HG02973 (cell line): Measurements from ENCODE around the gene GAD1.

Experiments
- ATAC-seq: cut with Tn5 transposase; IDR thresholded peaks from one replicate; pipeline ENCODE4 v1.9.1; 2021; ENCODE audit warnings: moderate library complexity; ENCODE audit not compliant: unreplicated experiment

GAD1 gene

GRCh38 chr2:170891893-170892292, 75.2 kb downstream of the GAD1 start:
- no peak for ATAC-seq

- ATAC-seq = no peak
Observed at GRCh38 chr2:170892391-170892951, 75.8 kb downstream of the GAD1 start.

- ATAC-seq = no peak
Observed at GRCh38 chr2:170895023-170895757, 78.5 kb downstream of the GAD1 start.

- ATAC-seq = no peak
Observed at GRCh38 chr2:170896622-170897021, 79.9 kb downstream of the GAD1 start.

DNA sequence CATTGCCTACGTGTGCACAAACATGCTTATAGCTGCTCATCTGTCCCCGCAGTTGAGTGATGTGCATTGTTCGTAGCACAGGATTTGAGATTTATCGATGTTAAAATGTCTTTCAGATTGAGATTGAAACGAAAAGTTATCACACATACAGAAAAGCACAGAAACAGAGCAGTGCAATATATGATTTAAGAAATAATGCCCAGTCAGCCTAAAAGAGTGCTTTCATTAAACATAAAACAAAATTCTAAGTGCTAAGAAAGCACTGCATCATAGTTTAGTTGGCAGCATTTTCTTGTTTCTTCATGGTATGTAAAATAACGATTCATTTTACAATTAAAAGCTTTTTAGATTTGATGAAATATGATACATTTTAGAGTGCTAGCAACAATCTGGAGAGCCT, 80.4 kb downstream of the GAD1 start:
- no peak for ATAC-seq

DNA sequence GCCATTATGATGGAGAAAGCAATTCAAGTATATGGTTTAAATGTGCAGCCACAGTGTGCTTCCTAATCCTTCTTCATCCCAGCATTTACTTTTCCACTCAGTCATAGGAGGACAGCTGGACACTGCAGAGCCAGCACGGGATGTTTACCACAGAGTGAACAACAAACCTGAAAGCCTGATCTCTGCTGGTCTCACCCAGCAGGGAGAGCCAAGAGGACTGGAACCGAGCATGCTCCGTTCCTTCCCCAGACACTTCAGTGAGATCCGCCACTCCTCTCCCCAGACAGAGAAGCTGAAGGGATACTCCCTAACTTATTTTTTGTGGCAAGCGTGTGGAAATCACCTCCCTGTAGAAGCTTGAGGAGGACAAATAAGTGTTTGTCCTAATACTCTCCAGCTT, 89.2 kb downstream of the GAD1 start:
- no peak for ATAC-seq
